CD4-positive, alpha-beta memory T cell (primary cell): ENCODE results near the gene TAGLN. TPM values are rescaled to one million over a fixed set of nuclear protein-coding genes. Genes with fewer than 3 reads are reported as not detected.
"Not testable (repeated sequence)": the region's sequence is repeated elsewhere in the genome, so short reads cannot be mapped to it uniquely, and the experiment has no call there.

Source experiments
- CTCF ChIA-PET: fragments of 350-600 bp; sonication (Branson Sonifier 250); formaldehyde crosslinking; loops from one replicate; lab custom pipeline; 2021; ENCODE audit warnings: inconsistent platforms; ENCODE audit not compliant: partially characterized antibody; lab: Charles Lee
- POLR2A ChIA-PET: fragments of 350-600 bp; sonication (Branson Sonifier 250); formaldehyde crosslinking; loops from one replicate; lab custom pipeline; 2021; ENCODE audit not compliant: partially characterized antibody; lab: Charles Lee
- DNase-seq, 5 donors: peaks; one replicate each; pipeline versions ENCODE4 v3.0.0 to v3.0.0-alpha.2; 2020 to 2022; ENCODE audit warnings: mixed read lengths in 1 of 5
- H3K27ac ChIP-seq: one replicate; pipeline ENCODE4 v1.7.0; 2013; ENCODE audit warnings: low read depth, low read length
- H3K27me3 ChIP-seq: 2 replicates; pipeline ENCODE4 v1.7.0; 2013; ENCODE audit warnings: mild to moderate bottlenecking, low read length, moderate library complexity; ENCODE audit not compliant: insufficient read depth
- H3K36me3 ChIP-seq: 2 replicates; pipeline ENCODE4 v1.7.0; 2013; ENCODE audit warnings: mild to moderate bottlenecking, low read length, moderate library complexity; ENCODE audit not compliant: insufficient read depth
- H3K4me1 ChIP-seq: 2 replicates; pipeline ENCODE4 v1.7.0; 2013; ENCODE audit warnings: mild to moderate bottlenecking, low read length, moderate library complexity; ENCODE audit not compliant: insufficient read depth
- H3K4me3 ChIP-seq, 2 donors: one replicate each; pipeline ENCODE4 v1.7.0; 2013; ENCODE audit warnings: low read length in 2 of 2, mild to moderate bottlenecking in 1 of 2
- H3K9me3 ChIP-seq, 2 donors: one replicate each; pipeline ENCODE4 v1.7.0; 2013; ENCODE audit warnings: low read length in 2 of 2, control low read depth in 1 of 2; ENCODE audit not compliant: control insufficient read depth in 1 of 2
- H3K27ac Mint-ChIP-seq, 7 donors: one replicate each; pipeline ENCODE4 v1.8.0; 2020 to 2021; ENCODE audit warnings: mixed read lengths in 7 of 7, mild to moderate bottlenecking in 6 of 7, inconsistent platforms in 3 of 7, moderate library complexity in 3 of 7
- H3K27me3 Mint-ChIP-seq, 2 donors: one replicate each; pipeline ENCODE4 v1.8.0; 2020 to 2021; ENCODE audit warnings: mixed read lengths in 2 of 2
- H3K36me3 Mint-ChIP-seq, 2 donors: one replicate each; pipeline ENCODE4 v1.8.0; 2020 to 2021; ENCODE audit warnings: mixed read lengths in 2 of 2, inconsistent platforms in 1 of 2, mild to moderate bottlenecking in 1 of 2
- H3K4me1 Mint-ChIP-seq, 4 donors: one replicate each; pipeline ENCODE4 v1.8.0; 2020 to 2021; ENCODE audit warnings: mixed read lengths in 4 of 4, mild to moderate bottlenecking in 1 of 4
- H3K4me3 Mint-ChIP-seq, 8 donors: one replicate each; pipeline ENCODE4 v1.8.0; 2020 to 2021; ENCODE audit warnings: mixed read lengths in 8 of 8, mild to moderate bottlenecking in 7 of 8, moderate library complexity in 6 of 8, inconsistent platforms in 3 of 8
- H3K9me3 Mint-ChIP-seq, 8 donors: one replicate each; pipeline ENCODE4 v1.8.0; 2020 to 2021; ENCODE audit warnings: mixed read lengths in 8 of 8, mild to moderate bottlenecking in 5 of 8, inconsistent platforms in 3 of 8, moderate library complexity in 1 of 8
- intact Hi-C: fragments of 100-400 bp; cut with micrococcal nuclease; formaldehyde crosslinking; loops from one replicate; pipeline ENCODE4 v1.15.1; 2023
- polyA plus RNA-seq, 2 donors: library from polyadenylated mRNA; unstranded; fragments of 300-500 nt; fragmentation: Illumina TruSeq; gene quantifications; one replicate each; pipeline ENCODE4 v1.2.3, GENCODE V29; 2021
- total RNA-seq, 2 experiments: library from RNA; stranded (reverse); gene quantifications; one replicate each; pipeline ENCODE4 v1.2.3, GENCODE V29; 2021

Gene TAGLN
- total and polyA plus RNA-seq, 4 experiments from 2014 or later = 0.15 to 19.7 (median 9.0) TPM

GRCh38 chr11:117206859-117207258, 7.7 kb downstream of the TAGLN start:
- H3K27ac Mint-ChIP-seq, H3K27me3 Mint-ChIP-seq, H3K4me3 ChIP-seq, CTCF ChIA-PET, POLR2A ChIA-PET, H3K4me3 Mint-ChIP-seq, H3K4me1 Mint-ChIP-seq, DNase-seq, H3K4me1 ChIP-seq, H3K27me3 ChIP-seq, H3K9me3 Mint-ChIP-seq, H3K9me3 ChIP-seq, H3K27ac ChIP-seq: not testable (repeated sequence)
- intact Hi-C loops = loop anchor here (5.0 kb wide), 1 partner anchor 75 kb away; no protein-coding TSS in a partner anchor
- H3K36me3 Mint-ChIP-seq = peaks cover 30 to 56% of the 10 kb centered on the region in 2 donors
- peaks cover 23% of the 10 kb centered on the region for H3K36me3 ChIP-seq

GRCh38 chr11:117207481-117207880, 8.3 kb downstream of the TAGLN start:
- intact Hi-C loops = loop anchor here (5.0 kb wide), 1 partner anchor 75 kb away; no protein-coding TSS in a partner anchor
- DNase-seq, H3K9me3 ChIP-seq, H3K27ac ChIP-seq, H3K4me3 Mint-ChIP-seq, H3K27me3 Mint-ChIP-seq, H3K9me3 Mint-ChIP-seq, CTCF ChIA-PET, H3K4me1 Mint-ChIP-seq, H3K27me3 ChIP-seq, H3K4me3 ChIP-seq, POLR2A ChIA-PET, H3K27ac Mint-ChIP-seq, H3K4me1 ChIP-seq: not testable (repeated sequence)
- H3K36me3 Mint-ChIP-seq = peaks cover 33 to 60% of the 10 kb centered on the region in 2 donors
- peaks cover 23% of the 10 kb centered on the region for H3K36me3 ChIP-seq

DNA sequence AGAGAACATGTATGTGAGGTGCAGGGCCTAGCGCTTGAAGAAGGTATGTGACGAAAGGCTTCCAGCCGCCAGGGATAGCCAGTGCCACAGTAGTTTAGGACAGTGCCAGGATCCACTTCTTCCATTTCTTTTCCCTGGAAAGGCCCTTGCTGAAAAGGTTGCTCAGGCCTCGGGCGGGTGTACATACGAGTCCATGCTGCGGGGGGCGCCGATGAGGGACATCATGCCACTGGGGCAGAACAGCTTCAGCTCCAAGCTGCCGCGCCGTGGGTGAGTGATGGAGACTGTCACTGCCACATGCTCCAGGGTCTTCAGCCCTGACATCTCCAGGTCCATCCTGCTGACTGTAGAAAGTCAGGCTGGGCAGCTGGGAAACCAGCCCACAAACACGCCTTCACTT, 9.5 kb downstream of the TAGLN start:
- H3K27ac Mint-ChIP-seq, DNase-seq, H3K4me3 ChIP-seq, H3K9me3 ChIP-seq, H3K9me3 Mint-ChIP-seq, H3K27me3 Mint-ChIP-seq, H3K4me3 Mint-ChIP-seq, POLR2A ChIA-PET, H3K4me1 ChIP-seq, H3K27me3 ChIP-seq, H3K27ac ChIP-seq, CTCF ChIA-PET: not testable (repeated sequence)
- H3K36me3 ChIP-seq = peaks cover 33% of the 10 kb centered on the region
- Mint-ChIP-seq H3K4me1 (peaks cover 3 to 10% (median 7%) of the 10 kb centered on the region in 4 donors), H3K36me3 (peaks cover 37 to 59% of the 10 kb centered on the region in 2 donors)
- intact Hi-C loops = loop anchor here (5.0 kb wide), 1 partner anchor 76 kb away; no protein-coding TSS in a partner anchor

- Mint-ChIP-seq H3K27ac (peak overlapping the region in 1 of 7 donors; percentile 12), H3K4me1 (peaks cover 0 to 10% (median 6%) of the 10 kb centered on the region in 4 donors), H3K36me3 (peaks cover 39 to 60% of the 10 kb centered on the region in 2 donors)
- intact Hi-C loops = loop anchor here (5.0 kb wide), 1 partner anchor 77 kb away; no protein-coding TSS in a partner anchor
- peaks cover 31% of the 10 kb centered on the region for H3K36me3 ChIP-seq
- H3K27ac ChIP-seq, H3K4me3 ChIP-seq, H3K4me1 ChIP-seq, DNase-seq, CTCF ChIA-PET, H3K4me3 Mint-ChIP-seq, H3K27me3 Mint-ChIP-seq, H3K27me3 ChIP-seq, H3K9me3 ChIP-seq, H3K9me3 Mint-ChIP-seq: not testable (repeated sequence)
- POLR2A ChIA-PET = interaction anchor here (0.9 kb wide), 1 partner anchor 65 kb away, joined by 3 read pairs; no protein-coding TSS in a partner anchor
Observed at GRCh38 chr11:117209351-117210125, 10.4 kb downstream of the TAGLN start.

DNA sequence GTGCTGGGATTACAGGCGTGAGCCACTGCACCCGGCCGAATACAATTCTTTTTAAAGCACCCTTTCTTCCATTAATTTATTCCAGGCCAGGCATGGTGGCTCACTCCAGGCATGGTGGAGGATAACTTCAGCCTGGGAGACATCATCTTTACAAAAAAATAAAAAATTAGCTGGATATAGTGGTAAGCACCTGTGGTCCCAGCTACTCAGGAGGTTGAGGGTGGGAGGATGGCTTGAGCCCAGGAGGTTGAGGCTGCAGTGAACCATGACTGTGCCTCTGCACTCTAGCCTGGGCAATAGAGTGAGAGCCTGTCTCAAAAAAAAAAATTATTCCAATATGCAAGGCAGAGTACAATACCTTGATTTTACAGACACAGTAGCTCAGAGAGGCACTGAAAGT, 11.4 kb downstream of the TAGLN start:
- Mint-ChIP-seq H3K4me1 (peaks cover 0 to 10% (median 6%) of the 10 kb centered on the region in 4 donors), H3K9me3 (no peaks in the 10 kb centered on the region), H3K4me3 (no peak overlapping the region), H3K36me3 (peaks cover 33 to 55% of the 10 kb centered on the region in 2 donors), H3K27me3 (no peaks in the 10 kb centered on the region), H3K27ac (peak overlapping the region in 2 of 7 donors; percentile 32 to 56)
- Histone ChIP-seq H3K36me3 (peaks cover 26% of the 10 kb centered on the region), H3K9me3 (no peaks in the 10 kb centered on the region), H3K27me3 (no peaks in the 10 kb centered on the region), H3K4me1 (no peaks in the 10 kb centered on the region), H3K4me3 (no peak overlapping the region), H3K27ac (no peak overlapping the region)
- ChIA-PET POLR2A (interaction anchor here (0.9 kb wide), 1 partner anchor 66 kb away, joined by 3 read pairs; no protein-coding TSS in a partner anchor), CTCF (interaction anchor here (0.7 to 1.2 kb wide), 2 partner anchors 16 to 1085 kb away, joined by 3 to 4 read pairs; no protein-coding TSS in a partner anchor)
- intact Hi-C loops = no loop called here
- no peak for DNase-seq

GRCh38 chr11:117212697-117213355, 13.7 kb downstream of the TAGLN start:
- Histone ChIP-seq H3K4me1 (no peaks in the 10 kb centered on the region), H3K4me3 (no peak overlapping the region), H3K9me3 (no peaks in the 10 kb centered on the region), H3K27ac (no peak overlapping the region), H3K36me3 (peaks cover 46% of the 10 kb centered on the region), H3K27me3 (no peaks in the 10 kb centered on the region)
- peak overlapping the region in 2 of 7 donors; percentile 35 to 73 for H3K27ac Mint-ChIP-seq
- no peak overlapping the region for H3K4me3 Mint-ChIP-seq
- H3K36me3 Mint-ChIP-seq = peaks cover 43 to 69% of the 10 kb centered on the region in 2 donors
- ChIA-PET CTCF (interaction anchor here (6.0 kb wide), 1 partner anchor 13 kb away, joined by 30 read pairs; no protein-coding TSS in a partner anchor), POLR2A (no interaction called here)
- H3K4me1 Mint-ChIP-seq = peaks cover 0 to 10% (median 7%) of the 10 kb centered on the region in 4 donors
- intact Hi-C loops = no loop called here
- no peak for DNase-seq
- H3K27me3 Mint-ChIP-seq = no peaks in the 10 kb centered on the region
- no peaks in the 10 kb centered on the region for H3K9me3 Mint-ChIP-seq
